Glomerular visceral epithelial cell (primary cell): ENCODE results near the gene LPA.
"Not testable (repeated sequence)": the region's sequence is repeated elsewhere in the genome, so short reads cannot be mapped to it uniquely, and the experiment has no call there.

ENCODE experiments used
- DNase-seq: peaks from one replicate; pipeline ENCODE4 v3.0.0-alpha.2; 2016; ENCODE audit errors: extremely low spot score

The LPA gene

GRCh38 chr6:160661216-160661615 lies 2.9 kb downstream of the LPA start:
- no peak for DNase-seq

GRCh38 chr6:160659562-160659961 lies 4.5 kb downstream of the LPA start:
- DNase-seq: no peak

DNA sequence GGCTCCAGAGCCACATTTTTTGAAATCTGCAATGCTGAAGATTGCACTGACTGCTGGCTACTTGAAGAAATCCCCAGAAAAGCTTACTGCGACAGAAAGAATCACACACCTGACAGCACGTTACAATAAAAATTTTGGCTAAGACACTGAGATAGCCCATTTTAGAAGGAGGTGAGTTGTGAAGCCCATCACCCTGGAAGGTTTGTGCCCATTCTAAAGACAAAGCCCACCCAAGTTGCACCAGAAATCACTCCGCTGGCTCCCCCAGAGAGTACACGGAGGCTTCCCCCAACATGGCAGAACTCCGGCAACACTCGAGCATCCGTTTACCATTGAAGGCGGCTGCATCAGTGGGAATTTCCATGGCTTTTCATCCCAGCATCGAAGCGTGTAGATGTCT lies 29.4 kb downstream of the LPA start:
- DNase-seq: peak; percentile 6

GRCh38 chr6:160595838-160596832 lies 67.9 kb downstream of the LPA start:
- no peak for DNase-seq

GRCh38 chr6:160595297-160595696 lies 68.8 kb downstream of the LPA start:
- DNase-seq: not testable (repeated sequence)

DNA sequence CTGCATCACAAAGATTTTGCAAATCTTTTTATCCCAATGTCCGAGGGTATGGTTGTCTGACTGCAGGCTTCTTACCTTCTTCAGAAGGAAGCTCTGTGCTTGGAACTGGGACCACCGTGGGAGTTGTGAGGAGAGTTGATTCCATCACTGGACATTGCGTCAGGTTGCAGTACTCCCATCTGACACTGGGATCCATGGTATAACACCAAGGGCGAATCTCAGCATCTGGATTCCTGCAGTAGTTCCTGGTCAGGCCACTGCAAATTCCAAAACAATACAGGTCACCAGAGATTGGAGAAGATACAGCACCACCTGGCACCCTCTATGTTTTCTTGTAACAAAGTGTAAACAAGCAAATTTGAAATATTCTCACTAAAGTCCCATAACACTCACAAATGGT lies 77.7 kb downstream of the LPA start:
- DNase-seq: no peak

DNA sequence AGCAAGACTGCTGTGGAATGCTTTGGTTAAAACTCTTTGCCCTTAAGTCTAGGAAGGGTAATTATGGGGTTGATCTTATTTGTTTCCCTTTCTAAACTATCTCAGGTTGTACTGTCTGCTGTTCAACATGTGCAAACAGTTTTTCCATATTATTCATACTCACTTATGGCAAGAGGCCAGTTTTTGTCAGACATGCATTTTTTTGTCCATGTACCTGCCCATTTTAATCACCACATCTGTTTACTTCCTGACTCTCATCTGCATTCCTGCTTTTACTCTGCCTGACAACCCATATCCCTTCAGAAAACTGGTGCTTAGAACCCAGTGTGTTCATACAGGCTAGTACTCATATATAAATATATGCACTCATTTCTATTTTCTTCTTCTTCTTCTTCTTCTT lies 80.3 kb downstream of the LPA start:
- no peak for DNase-seq

DNA sequence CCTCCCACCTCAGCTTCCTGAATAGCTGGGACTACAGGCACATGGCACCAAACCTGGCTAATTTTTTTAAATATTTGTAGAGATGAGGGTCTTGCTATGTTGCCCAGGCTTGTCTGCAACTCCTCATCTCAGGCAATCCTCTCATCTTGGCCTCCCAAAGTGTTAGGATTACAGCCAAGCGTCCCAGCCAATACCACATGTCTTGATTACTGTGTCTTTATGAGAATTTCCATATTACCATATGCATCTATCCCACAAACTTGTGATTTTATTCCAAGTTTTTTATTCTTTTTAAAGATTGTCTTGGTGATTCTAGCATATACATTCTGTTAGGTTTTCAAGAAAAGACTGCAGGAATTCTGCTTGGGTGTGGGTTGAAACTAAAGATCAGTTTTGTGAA lies 82.7 kb downstream of the LPA start:
- DNase-seq: no peak

DNA sequence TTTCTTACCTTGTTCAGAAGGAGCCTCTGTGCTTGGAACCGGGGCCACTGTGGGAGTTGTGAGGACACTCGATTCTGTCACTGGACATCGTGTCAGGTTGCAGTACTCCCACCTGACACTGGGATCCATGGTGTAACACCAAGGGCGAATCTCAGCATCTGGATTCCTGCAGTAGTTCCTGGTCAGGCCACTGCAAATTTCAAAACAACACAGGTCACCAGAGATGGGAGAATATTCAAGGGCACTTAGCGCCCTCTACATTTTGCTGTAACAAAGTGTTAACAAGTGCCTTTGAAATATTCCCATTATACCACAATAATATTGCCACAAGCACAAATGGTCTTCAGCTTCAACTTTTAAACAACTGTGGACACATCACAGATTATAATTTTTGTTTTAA lies 85.6 kb downstream of the LPA start:
- not testable (repeated sequence) for DNase-seq

DNA sequence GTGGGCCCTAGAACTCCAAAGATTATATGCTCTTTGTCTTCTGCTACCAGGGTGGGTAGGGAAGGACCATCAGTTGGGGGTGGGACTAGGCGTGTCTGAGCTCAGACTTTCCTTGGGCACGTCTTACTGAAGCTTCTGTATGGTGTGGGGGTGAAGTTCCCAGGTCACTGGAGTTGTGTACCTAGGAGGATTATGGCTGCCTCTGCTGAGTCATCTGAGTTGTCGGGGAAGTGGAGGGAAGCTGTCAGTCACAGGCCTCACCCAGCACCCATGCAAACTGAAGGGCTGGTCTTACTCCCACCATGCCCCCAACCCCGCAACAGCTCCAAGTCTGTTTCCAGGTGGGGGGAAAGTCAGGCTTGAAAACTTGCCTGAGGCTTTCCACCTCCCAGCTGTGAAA lies 90.1 kb downstream of the LPA start:
- DNase-seq: no peak

- DNase-seq: not testable (repeated sequence)
Observed at GRCh38 chr6:160571201-160571600, 92.9 kb downstream of the LPA start.

DNA sequence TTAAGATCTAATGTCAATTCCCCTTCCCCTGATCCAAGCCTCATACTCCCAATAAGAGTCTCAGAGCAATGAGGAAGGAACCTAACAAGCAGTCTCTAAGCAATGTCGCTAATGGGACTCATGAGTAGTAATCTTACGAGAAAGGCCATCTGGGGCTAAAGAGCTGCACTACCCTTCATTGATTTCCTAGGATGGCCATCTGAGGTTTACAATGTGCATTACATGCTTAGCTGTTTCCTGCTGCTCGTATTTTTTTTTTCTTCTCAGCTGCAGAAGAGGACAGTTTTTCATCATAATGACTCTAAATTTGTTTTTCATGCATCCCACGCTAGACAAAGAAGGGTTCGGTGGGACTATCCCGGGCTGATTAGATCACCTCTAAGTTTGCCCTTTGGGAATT lies 119.3 kb downstream of the LPA start:
- no peak for DNase-seq

DNA sequence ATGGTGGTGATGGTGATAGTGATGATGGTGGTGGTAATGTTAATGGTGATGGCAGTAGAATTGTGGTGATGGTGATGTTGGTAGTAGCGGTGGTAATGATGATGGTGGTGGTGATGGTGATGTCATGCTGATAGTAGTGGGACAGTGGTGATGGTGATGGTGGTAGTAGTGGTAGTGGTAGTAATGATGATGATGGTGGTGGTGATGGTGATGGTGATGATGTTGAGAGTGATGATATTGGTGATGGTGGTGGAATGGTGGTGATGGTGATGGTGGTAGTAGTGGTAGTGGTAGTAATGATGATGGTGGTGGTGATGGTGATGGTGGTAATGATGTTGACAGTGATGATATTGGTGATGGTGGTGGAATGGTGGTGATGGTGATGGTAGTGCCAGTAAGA lies 128.8 kb downstream of the LPA start:
- no peak for DNase-seq

- peak; percentile 66 for DNase-seq
Observed at GRCh38 chr6:160534050-160534696, 129.9 kb downstream of the LPA start.

- no peak for DNase-seq
Observed at GRCh38 chr6:160532315-160532714, 131.8 kb downstream of the LPA start.

DNA sequence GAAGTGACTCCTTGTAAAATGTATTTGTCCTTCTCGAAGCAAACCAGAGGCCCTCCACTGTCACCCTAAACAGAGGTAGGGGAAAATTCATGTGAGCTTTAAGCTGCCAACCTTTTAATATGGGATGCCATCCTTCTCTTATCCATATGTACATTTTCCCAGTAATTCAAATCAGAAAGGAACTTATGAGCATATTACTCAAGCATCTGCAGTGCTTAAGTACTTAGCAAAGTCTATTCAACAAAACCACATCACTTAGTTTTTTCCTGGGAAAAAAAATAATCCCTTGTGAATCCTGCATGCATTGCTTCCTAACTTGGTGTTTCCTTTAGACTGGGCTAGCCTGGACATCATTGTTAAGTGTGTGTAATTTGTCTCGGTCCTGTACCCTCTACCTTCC lies 132.2 kb downstream of the LPA start:
- no peak for DNase-seq

DNA sequence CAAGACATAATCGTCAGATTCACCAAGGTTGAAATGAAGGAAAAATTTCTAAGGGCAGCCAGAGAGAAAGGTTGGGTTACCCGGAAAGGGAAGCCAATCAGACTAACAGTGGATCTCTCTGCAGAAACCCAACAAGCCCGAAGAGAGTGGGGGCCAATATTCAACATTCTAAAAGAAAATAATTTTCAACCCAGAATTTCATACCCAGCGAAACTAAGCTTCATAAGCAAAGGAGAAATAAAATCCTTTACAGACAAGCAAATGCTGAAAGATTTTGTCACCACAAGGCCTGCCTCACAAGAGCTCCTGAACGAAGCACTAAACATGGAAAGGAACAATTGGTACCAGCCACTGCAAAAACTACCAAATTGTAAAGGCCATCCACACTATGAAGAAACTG lies 134.6 kb downstream of the LPA start:
- DNase-seq: not testable (repeated sequence)

GRCh38 chr6:160523223-160523622 lies 140.9 kb downstream of the LPA start:
- DNase-seq: no peak

DNA sequence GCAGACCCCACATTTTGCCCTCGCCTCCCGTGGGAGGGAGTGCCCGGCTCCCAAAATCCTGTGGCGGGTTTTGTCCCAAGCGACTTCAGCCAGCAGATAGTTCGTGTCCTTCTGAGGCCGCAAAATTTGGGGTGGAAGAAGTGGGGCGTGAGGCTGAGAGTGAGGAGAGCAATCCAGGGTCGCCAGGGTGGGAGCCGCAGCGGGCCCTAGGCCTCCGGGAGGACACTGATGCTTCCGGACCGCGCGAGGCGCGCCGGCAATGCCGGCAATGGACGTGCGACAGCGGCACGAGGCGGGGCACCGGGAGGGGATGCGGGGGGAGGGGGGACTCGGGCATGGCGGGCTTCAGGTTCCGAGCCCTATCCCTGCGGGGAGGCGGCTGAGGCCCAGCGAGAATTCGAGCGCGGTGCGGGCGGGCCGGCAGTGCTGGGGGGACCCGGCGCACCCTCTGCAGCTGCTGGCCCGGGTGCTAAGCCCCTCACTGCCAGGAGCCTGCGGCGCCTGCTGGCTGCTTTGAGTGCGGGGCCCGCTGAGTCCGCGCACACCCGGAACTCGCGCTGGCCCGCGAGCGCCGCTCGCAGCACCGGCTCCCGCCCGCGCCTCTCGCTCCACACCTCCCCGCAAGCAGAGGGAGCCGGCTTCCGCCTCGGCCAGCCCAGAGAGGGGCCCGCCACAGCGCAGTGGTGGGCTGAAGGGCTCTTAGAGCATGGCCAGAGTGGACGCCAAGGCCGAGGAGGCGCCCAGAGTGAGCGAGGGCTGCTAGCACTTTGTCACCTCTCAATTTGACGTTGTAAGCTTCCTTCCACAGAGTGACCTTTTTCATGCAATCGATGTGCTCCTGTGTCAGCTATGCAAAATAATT lies 143.8 kb downstream of the LPA start:
- peak; percentile 58 for DNase-seq

GRCh38 chr6:160519603-160520042 lies 144.5 kb downstream of the LPA start:
- peak; percentile 80 for DNase-seq

- no peak for DNase-seq
Observed at GRCh38 chr6:160519133-160519532, 144.9 kb downstream of the LPA start.

GRCh38 chr6:160513836-160514235 lies 150.2 kb downstream of the LPA start:
- DNase-seq: no peak
